ENCODE measurements around the gene SIRPA.
A peak's percentile ranks its signal among the peaks of the same experiment; 100 is the strongest.

Gene SIRPA

GRCh38 chr20:1888796-1889463, 6.3 kb upstream of the SIRPA start:
- no peak for DNase-seq (ENCODE audit: low spot score)

GRCh38 chr20:1890469-1891262, 4.5 kb upstream of the SIRPA start:
- no peak for DNase-seq (ENCODE audit: low spot score)

- peak; percentile 53 for DNase-seq (ENCODE audit: low spot score)
Observed at GRCh38 chr20:1891263-1892118, 3.7 kb upstream of the SIRPA start.

GRCh38 chr20:1892119-1892385, 3.2 kb upstream of the SIRPA start:
- peak; percentile 51 for DNase-seq (ENCODE audit: low spot score)

GRCh38 chr20:1893721-1894470, 1.3 kb upstream of the SIRPA start:
- DNase-seq (ENCODE audit: low spot score) = no peak

- peak; percentile 82 for DNase-seq (ENCODE audit: low spot score)
Observed at GRCh38 chr20:1894471-1894950, 696 bp upstream of the SIRPA start.

GRCh38 chr20:1895674-1896483, 672 bp downstream of the SIRPA start:
- DNase-seq (ENCODE audit: low spot score) = no peak

- DNase-seq (ENCODE audit: low spot score) = no peak
Observed at GRCh38 chr20:1896484-1897258, 1.5 kb downstream of the SIRPA start.

GRCh38 chr20:1897541-1897940, 2.3 kb downstream of the SIRPA start:
- no peak for DNase-seq (ENCODE audit: low spot score)

GRCh38 chr20:1897965-1898464, 2.8 kb downstream of the SIRPA start:
- DNase-seq (ENCODE audit: low spot score) = no peak

- no peak for DNase-seq (ENCODE audit: low spot score)
Observed at GRCh38 chr20:1898482-1899240, 3.5 kb downstream of the SIRPA start.

- DNase-seq (ENCODE audit: low spot score) = no peak
Observed at GRCh38 chr20:1899241-1899525, 4.0 kb downstream of the SIRPA start.

- DNase-seq (ENCODE audit: low spot score) = peak; percentile 80
Observed at GRCh38 chr20:1900321-1900801, 5.2 kb downstream of the SIRPA start.

GRCh38 chr20:1901704-1902103, 6.5 kb downstream of the SIRPA start:
- DNase-seq (ENCODE audit: low spot score) = no peak

GRCh38 chr20:1902188-1902587, 7.0 kb downstream of the SIRPA start:
- DNase-seq (ENCODE audit: low spot score) = no peak

GRCh38 chr20:1904135-1904534, 8.9 kb downstream of the SIRPA start:
- no peak for DNase-seq (ENCODE audit: low spot score)

GRCh38 chr20:1905009-1905408, 9.8 kb downstream of the SIRPA start:
- no peak for DNase-seq (ENCODE audit: low spot score)

- no peak for DNase-seq (ENCODE audit: low spot score)
Observed at GRCh38 chr20:1905693-1906092, 10.5 kb downstream of the SIRPA start.

GRCh38 chr20:1906361-1907051, 11.3 kb downstream of the SIRPA start:
- DNase-seq (ENCODE audit: low spot score) = no peak
